Inflammatory macrophage treated with lipopolysaccharide for 1 hour (primary cell): ENCODE data around the gene RARB.

ENCODE experiments used
- DNase-seq, 2 donors: peaks; one replicate each; pipeline ENCODE4 v3.0.0-alpha.2; 2020 to 2022

The RARB gene

DNA sequence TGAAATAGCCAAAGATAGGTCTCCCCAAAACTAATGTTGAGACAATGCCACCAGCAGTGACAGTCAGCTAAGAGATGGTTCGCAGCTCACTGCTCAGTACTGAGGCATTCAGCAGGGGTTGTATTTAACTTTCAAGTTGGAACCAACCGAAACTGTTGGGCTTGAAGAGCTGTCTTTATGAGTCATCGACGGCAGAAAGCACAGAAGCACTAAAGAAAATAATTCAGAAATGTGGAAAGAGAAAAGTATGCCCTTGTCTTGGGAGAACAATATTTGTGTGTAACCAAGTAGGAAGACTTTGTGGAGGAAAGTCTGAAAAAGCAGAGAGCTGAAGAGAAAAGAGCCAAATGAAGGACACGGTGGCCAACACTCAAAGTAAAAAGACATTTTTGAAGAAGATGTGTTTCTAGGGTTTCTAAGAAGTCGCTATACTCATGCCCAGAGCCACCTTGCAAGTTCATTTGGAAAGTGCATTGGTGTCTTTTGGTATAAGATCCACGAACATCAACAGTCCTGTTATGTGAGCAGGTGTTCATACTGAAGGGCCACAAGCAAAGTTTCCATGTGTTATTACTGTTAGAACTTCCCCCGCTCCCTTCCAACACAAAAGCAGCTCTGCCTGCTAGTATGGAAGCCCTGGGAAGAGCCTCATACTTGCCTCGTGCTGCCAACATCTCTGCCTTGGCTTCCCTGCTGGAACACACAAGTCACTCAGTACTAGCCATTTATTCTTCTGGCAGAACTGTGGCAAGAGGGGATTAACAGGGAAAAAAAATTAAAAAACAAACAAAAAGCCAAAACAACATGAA lies 4.1 kb upstream of the RARB start:
- no peak for DNase-seq

DNA sequence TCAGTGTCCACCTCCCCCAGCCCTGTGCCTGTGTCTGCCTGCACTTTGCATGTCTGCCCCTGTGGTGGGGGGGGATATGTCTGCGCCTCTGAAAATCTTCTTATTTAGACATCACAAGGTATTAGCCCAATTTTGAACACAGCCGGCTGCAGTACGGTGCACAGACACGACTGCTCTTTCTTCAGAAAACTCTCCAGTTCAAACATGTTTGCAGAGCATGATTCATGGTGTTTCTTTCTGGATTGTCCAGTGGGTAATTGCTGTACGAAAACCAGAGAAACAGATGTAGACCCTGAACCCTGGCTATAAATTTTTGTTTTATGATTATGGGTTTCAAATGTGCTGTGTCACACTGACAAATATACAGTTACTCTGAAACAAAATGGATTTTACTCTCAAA lies 3.4 kb upstream of the RARB start:
- DNase-seq: no peak

DNA sequence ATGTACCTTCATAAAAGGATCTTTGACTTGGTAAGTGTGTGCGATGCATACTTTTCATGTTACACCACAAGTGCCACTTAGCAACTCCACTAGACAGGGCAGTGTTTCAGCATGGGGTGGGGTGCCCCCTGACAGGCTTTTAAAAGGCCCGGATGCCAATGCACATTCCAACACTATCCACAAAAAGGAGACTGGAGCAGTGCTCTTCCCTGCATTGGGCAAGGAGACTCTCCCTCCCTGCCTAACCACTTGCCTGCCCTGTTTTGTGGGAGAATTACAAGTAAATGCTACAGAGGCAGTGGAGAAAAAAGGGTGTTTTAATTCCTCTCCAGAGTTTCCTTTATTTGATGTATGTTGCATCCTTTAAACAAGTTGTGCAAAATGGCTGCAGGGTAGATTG lies 1.7 kb upstream of the RARB start:
- no peak for DNase-seq

DNA sequence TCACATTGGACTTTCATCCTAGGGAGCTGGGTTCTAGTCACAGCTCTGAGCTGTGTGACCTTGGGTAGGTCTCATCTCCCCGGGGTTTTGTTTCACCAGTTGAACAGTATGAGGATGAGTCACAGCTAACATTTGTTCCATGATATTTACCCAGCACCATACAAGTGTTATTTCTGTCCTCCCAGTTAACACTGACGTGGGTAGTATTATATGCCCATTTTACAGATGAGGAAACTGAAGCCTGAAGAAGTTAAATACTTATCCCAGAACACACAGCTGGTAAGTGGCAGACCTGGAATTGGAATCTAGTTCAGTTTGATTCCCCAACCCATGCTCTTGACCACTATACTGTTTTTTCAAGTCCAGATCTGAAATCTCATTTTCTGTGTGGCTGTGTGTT lies 908 bp upstream of the RARB start:
- DNase-seq: no peak

GRCh38 chr3:25427563-25427941 lies 511 bp upstream of the RARB start:
- no peak for DNase-seq

GRCh38 chr3:25428789-25429335 lies 799 bp downstream of the RARB start:
- DNase-seq: no peak

- DNase-seq: no peak
Observed at GRCh38 chr3:25429361-25430286, 1.6 kb downstream of the RARB start.

DNA sequence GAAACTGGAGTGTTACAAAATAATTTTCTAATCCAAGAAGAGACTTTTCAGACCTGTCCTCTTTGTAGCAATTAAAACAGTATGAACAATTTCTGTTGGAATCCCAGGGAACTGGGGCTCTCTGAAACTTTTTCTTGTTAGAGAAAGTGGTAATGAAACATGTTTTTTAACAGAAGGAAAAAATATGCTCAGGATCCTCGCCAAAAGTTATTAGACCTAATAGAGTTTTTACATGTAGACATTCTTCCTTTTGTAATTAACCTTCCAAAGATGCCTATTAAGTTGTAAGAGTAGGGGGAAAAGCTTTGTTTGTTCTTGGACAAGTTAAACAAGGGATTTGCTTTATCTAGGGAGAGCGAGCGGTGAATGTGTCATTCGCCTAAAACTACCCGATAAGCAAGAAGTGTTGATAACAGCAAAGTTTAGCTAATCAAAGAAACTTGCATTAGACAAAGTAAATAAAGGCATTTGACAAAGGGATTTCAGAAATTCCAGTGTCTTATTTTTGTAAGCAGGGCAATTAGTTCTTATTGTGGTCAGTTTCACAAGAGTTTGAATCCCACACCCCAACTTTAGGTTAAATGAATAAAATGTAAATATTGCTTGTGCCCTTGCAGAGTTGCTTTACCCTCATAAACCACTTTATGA lies 2.3 kb downstream of the RARB start:
- DNase-seq: no peak

GRCh38 chr3:25430935-25431770 lies 3.1 kb downstream of the RARB start:
- DNase-seq: no peak

DNA sequence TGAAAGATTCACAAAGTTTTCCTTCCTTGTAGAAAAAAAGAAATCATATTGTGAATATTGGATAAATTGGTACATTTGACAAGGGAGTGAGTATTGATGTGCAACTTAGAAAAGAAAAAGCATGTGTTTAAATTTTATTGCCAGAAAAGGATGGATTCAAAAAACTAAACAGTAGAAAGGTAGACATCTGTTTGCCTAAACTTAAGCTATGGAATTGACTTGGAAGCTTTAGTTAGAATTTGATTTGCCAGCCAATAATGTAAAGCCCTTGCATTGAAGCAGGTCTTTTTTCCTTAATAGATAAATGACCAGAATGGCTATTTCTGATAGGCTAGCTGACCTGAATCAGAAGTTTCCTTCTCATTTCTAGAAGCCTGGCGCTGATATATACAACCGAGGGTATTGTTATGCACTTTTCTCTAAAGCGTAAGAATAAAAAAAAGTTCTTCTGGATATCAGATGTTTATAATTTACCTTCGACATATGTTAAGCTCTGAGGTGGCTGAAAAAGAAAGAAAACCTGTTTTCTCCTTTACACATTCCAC lies 4.2 kb downstream of the RARB start:
- no peak for DNase-seq

GRCh38 chr3:25433106-25433505 lies 5.0 kb downstream of the RARB start:
- DNase-seq: no peak

DNA sequence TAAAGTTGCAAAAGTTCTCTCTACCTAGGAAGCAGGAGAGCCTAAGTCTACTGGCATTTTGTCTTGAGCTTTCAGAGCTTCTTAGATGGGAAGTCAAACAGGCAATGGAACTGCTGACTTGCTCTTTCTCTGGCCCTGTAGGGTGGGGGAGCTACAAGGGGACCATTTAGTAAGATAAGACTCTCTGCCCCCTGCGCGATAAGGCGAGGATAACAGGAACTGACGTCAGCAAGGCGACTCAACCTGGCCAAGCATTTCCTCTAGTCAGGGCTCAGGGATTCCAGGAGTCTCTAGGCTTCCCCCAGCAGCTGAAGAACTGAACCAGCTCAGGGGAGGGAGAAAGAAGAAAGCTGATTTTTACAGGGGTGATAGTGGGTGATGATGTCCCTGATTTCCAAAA lies 5.8 kb downstream of the RARB start:
- DNase-seq: no peak

GRCh38 chr3:25437953-25438352 lies 9.9 kb downstream of the RARB start:
- DNase-seq: no peak

DNA sequence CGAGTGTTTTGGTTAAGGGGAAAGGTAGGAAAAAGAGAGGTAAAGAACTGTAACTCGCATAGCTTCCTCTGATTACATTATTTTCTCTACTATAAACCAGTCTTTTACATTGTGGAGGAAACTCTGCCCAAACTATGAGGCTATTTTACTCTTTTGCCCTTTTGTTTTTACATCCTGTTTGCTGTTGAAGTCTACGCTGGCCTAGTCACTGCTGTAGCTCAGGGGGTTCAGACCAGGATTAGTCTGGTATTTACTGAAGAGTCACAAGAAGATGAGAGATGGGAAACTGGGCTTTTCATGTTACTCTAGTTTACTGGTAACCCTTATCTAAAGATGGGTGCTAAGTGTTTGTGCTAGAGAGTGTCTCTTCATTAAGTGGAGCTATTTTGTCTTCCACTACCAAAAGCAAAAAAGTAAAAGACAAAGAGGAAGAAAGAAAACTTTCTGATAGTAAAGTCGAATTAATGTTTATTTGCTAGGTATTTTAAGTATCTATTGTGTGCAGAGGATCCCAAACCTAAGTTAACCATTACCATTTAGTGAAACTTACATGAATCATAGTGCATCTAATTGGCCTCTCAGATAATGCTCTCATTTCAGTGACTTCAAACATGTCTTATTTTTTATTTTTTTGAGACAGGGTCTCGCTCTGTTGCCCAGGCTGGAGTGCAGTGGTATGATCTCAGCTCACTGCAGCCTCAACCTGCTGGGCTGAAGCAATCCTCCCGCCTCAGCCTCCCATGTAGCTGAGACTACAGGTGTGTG lies 10.9 kb downstream of the RARB start:
- DNase-seq: no peak

DNA sequence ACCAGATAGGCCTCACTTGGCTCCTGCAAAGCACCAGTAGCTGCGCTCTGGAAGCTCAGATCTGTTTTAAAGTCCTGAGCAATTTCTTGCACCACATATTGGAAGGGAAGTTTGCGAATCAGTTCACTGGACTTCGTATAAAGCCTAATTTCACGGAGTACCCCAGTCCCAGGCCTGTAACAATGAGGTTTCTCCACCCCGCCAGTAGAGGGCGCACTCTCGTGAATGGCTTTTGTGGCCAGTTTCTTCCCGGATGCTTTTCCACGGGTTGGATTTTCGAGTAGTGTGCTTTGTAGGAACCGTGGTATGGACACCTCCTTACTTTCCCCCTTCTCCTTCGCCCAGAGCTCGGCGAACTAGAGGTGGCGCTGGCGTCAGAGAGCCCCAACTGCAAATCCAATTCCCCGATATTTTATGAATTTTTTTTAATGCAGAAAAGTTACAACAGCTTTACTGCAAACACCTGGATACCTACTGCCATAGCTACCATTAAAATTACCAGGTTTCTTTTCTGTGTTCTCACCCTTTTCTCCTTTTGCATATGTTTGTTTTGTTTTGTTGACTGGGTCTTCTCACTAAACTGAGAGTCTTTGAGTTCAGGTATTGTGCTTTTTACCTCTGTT lies 13.3 kb downstream of the RARB start:
- DNase-seq: peak in 1 of 2 donors; percentile 29

GRCh38 chr3:25442486-25442885 lies 14.4 kb downstream of the RARB start:
- no peak for DNase-seq

DNA sequence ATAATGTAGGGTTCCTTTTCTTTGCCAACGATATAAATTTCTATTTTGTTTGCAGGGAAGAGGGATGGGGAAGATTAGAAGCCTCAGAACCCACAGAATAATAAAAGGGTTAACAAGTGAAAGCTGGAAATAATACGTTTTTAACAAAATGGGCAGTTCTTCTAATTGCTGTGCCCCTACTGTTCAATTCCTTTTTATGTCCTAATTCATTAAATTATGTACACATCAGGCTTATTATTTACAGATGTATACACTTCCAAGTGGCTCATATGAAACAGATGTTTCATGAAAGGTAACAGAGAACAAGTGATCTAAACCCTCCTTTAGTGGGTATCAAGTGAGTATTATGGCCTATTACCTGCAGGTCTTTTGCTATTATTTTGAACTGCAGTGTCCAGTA lies 16.2 kb downstream of the RARB start:
- DNase-seq: no peak

GRCh38 chr3:25445731-25446130 lies 17.7 kb downstream of the RARB start:
- no peak for DNase-seq

GRCh38 chr3:25447285-25447684 lies 19.2 kb downstream of the RARB start:
- DNase-seq: no peak

DNA sequence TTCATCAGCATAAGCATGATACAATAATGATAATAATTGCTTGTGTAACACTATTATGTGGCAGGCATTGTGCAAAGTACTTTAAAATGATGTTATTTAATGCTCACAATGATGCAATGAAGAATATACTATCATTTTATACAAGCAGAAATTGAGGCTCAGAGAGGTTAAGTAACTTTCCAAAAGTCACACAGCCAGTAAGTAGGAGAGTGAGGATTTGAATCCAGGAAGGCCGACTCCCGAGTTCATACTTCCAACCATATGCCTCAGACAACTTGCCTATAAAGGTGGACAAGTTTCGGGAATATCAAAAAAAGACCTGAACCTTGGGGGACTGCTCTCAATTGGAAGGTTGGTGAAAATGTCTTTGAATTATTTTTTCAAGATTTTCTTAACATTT lies 19.9 kb downstream of the RARB start:
- DNase-seq: no peak
